HFF-Myc (cell line): Measurements from ENCODE around the gene ASB9.
"Not testable (repeated sequence)": the region's sequence is repeated elsewhere in the genome, so short reads cannot be mapped to it uniquely, and the experiment has no call there.

Source experiments
- DNase-seq: peaks from one replicate; pipeline ENCODE4 v3.0.0-alpha.2; 2011; ENCODE audit warnings: low read depth; ENCODE audit errors: extremely low read depth
- H3K4me3 ChIP-seq: replicated peaks from 2 replicates; pipeline ENCODE4 v1.5.1; 2011; ENCODE audit warnings: low read depth, mild to moderate bottlenecking, control low read depth, low read length
- TF ChIP-seq, protein P1 (sequence below): IDR thresholded peaks from 2 replicates; pipeline ENCODE4 v1.5.1; 2012; ENCODE audit warnings: mild to moderate bottlenecking, low read depth, low read length, control low read depth; ENCODE audit errors: missing control alignments

Gene ASB9

GRCh38 chrX:15277604-15278003 is 7.7 kb upstream of the ASB9 start:
- no peak overlapping the region for H3K4me3 ChIP-seq
- TF ChIP-seq, protein P1, sequence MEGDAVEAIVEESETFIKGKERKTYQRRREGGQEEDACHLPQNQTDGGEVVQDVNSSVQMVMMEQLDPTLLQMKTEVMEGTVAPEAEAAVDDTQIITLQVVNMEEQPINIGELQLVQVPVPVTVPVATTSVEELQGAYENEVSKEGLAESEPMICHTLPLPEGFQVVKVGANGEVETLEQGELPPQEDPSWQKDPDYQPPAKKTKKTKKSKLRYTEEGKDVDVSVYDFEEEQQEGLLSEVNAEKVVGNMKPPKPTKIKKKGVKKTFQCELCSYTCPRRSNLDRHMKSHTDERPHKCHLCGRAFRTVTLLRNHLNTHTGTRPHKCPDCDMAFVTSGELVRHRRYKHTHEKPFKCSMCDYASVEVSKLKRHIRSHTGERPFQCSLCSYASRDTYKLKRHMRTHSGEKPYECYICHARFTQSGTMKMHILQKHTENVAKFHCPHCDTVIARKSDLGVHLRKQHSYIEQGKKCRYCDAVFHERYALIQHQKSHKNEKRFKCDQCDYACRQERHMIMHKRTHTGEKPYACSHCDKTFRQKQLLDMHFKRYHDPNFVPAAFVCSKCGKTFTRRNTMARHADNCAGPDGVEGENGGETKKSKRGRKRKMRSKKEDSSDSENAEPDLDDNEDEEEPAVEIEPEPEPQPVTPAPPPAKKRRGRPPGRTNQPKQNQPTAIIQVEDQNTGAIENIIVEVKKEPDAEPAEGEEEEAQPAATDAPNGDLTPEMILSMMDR: no peak
- no peak for DNase-seq

DNA sequence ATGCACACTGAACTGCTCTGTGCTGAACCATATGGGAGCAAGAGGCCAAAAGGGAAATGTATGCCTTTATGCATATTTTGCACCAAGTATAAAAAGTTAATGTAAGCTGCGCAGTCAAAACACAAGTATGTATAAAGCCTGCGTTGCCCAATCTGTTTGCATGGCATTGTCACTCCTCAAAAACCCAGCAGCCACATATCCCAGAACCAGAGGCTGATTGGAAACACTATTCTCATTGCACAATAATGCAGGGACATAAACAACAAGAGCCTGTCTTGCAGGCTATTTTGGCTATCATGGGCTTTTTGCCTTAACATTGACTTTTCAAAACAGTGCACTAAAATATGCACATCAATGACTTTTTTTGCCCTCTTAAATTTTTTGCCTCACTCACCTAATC is 5.1 kb upstream of the ASB9 start:
- TF ChIP-seq, protein P1: no peak
- no peak for DNase-seq
- H3K4me3 ChIP-seq: no peak overlapping the region

- H3K4me3 ChIP-seq, DNase-seq: not testable (repeated sequence)
Measured at GRCh38 chrX:15273275-15273674, 3.4 kb upstream of the ASB9 start.

GRCh38 chrX:15271757-15272156 is 1.9 kb upstream of the ASB9 start:
- TF ChIP-seq, protein P1: no peak
- DNase-seq: no peak
- H3K4me3 ChIP-seq: no peak overlapping the region

DNA sequence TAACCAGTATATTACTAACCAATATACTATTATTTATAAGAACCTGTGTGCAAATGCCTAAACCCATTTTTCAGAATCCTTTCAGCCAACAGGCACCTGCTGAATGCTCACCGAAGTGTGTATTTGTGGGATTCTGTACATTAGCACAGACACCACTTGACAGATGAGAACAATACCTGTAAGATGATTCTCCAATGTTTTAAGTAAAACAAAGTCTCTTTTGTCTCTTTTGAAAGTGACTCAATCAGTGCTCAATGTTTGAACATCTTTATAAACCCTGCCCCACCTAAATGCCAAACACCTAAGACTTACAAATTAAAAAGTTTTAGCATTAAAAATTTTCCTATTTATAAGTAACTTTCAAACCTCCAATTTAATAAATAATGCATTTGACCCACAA is 763 bp downstream of the ASB9 start:
- DNase-seq: no peak
- TF ChIP-seq, protein P1: no peak
- no peak overlapping the region for H3K4me3 ChIP-seq

GRCh38 chrX:15254852-15255251 is 15.0 kb downstream of the ASB9 start:
- no peak for DNase-seq
- TF ChIP-seq, protein P1: no peak
- H3K4me3 ChIP-seq: no peak overlapping the region

GRCh38 chrX:15245896-15246295 is 24.0 kb downstream of the ASB9 start:
- no peak for DNase-seq
- TF ChIP-seq, protein P1: no peak

More at GRCh38 chrX:15245896-15246295, 24.0 kb downstream of the ASB9 start:
- H3K4me3 ChIP-seq: no peak overlapping the region
